Breast epithelium (tissue), 4 donors: ENCODE data around the gene UST. TPM values are rescaled to one million over a fixed set of nuclear protein-coding genes. Genes with fewer than 3 reads are reported as not detected.

Experiments used
- DNase-seq, 2 donors: peaks; one replicate each; pipeline ENCODE4 v3.0.0-alpha.2; 2019; ENCODE audit warnings: low spot score in 2 of 2
- H3K27ac ChIP-seq, 2 donors: fragments of 200-600 bp; sonication (generic) in 1 of 2; one replicate each; pipeline ENCODE4 v1.5.1; 2016 to 2019; ENCODE audit warnings: mild to moderate bottlenecking in 1 of 2
- H3K27me3 ChIP-seq, 2 donors: fragments of 200-600 bp; sonication (generic) in 1 of 2; one replicate each; pipeline versions ENCODE4 v1.5.1 to v1.6.0; 2017 to 2019; ENCODE audit warnings: control low read depth in 1 of 2, mild to moderate bottlenecking in 1 of 2
- H3K36me3 ChIP-seq: fragments of 200-600 bp; one replicate; pipeline ENCODE4 v1.5.1; 2019
- H3K4me1 ChIP-seq, 2 donors: fragments of 200-600 bp; sonication (generic); one replicate each; pipeline ENCODE4 v1.5.1; 2016 to 2019; ENCODE audit warnings: control low read depth in 1 of 2
- H3K4me3 ChIP-seq, 3 donors: fragments of 200-600 bp; sonication (generic); 1 replicate in 2 of 3; 2 replicates in 1 of 3; pipeline ENCODE4 v1.5.1; 2016 to 2019; ENCODE audit warnings: mild to moderate bottlenecking in 3 of 3, moderate library complexity in 2 of 3
- H3K9me3 ChIP-seq, 2 donors: fragments of 200-600 bp; sonication (generic) in 1 of 2; one replicate each; pipeline ENCODE4 v1.5.1; 2016 to 2019; ENCODE audit warnings: control low read depth in 1 of 2
- CTCF ChIP-seq, 3 donors: fragments of 450-650 bp; IDR thresholded peaks; one replicate each; pipeline ENCODE4 v1.5.1; 2016 to 2017; ENCODE audit warnings: antibody characterized with exemption in 3 of 3, mild to moderate bottlenecking in 3 of 3, moderate library complexity in 3 of 3
- POLR2A ChIP-seq: fragments of 450-650 bp; IDR thresholded peaks from one replicate; pipeline ENCODE4 v1.6.1; 2016; ENCODE audit warnings: antibody characterized with exemption, mild to moderate bottlenecking, moderate library complexity
- POLR2AphosphoS5 ChIP-seq, 3 donors: sonication (generic); formaldehyde crosslinking; IDR thresholded peaks; one replicate each; pipeline ENCODE4 v1.6.1; 2017; ENCODE audit warnings: antibody characterized with exemption in 3 of 3
- intact Hi-C: fragments of 100-400 bp; cut with DNase I; formaldehyde crosslinking; loops from one replicate; pipeline ENCODE4 v1.15.1; 2023; ENCODE audit warnings: low total_unique reads
- total RNA-seq, 3 donors: library from RNA; depleted of rRNA; stranded (reverse); fragments of >200 nt; gene quantifications; one replicate each; pipeline ENCODE4 v1.1.0, GENCODE V29; 2016

UST gene
- total RNA-seq, 3 donors from 2014 or later: 10.5 to 28.8 (median 13.2) TPM

- TF ChIP-seq POLR2A (no peak), CTCF (IDR thresholded peaks at IDR 0.05) (no peak), POLR2AphosphoS5 (IDR thresholded peaks at IDR 0.05) (no peak)
These were observed 89.9 kb downstream of the UST start for GRCh38 chr6:148836751-148837150.

DNA sequence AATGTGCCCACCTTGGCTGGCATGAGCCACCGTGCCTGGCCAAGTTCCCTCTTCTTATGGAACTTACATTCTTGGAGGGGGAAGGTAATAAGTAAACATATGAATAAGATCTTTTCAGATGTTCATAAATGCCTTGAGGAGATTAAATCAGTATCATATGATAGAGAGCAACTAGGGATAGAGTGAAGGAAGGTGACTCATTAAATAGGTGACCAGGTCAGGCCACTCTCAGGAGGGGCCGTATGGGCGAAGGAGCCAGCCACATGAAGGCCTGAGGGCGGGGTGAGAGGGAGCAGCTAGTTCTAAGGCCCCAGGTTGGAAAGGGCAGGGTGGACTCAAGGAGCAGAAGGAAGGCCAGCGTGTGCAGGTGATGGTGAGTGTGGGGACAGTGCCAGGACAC lies 91.1 kb downstream of the UST start:
- no peak for DNase-seq
- Histone ChIP-seq H3K27me3 (no peaks in the 10 kb centered on the region), H3K27ac (no peak overlapping the region), H3K4me3 (no peak overlapping the region), H3K4me1 (no peaks in the 10 kb centered on the region), H3K36me3 (no peaks in the 10 kb centered on the region), H3K9me3 (no peaks in the 10 kb centered on the region)
- TF ChIP-seq POLR2AphosphoS5 (IDR thresholded peaks at IDR 0.05) (no peak), POLR2A (no peak), CTCF (IDR thresholded peaks at IDR 0.05) (no peak)
- intact Hi-C loops: no loop called here

More at GRCh38 chr6:148836751-148837150, 89.9 kb downstream of the UST start:
- Histone ChIP-seq H3K9me3 (no peaks in the 10 kb centered on the region), H3K4me1 (no peaks in the 10 kb centered on the region), H3K4me3 (no peak overlapping the region), H3K36me3 (no peaks in the 10 kb centered on the region), H3K27me3 (no peaks in the 10 kb centered on the region), H3K27ac (no peak overlapping the region)
- intact Hi-C loops: no loop called here
- no peak for DNase-seq

GRCh38 chr6:148839044-148839443 lies 92.2 kb downstream of the UST start:
- Histone ChIP-seq H3K9me3 (no peaks in the 10 kb centered on the region), H3K27me3 (no peaks in the 10 kb centered on the region), H3K36me3 (no peaks in the 10 kb centered on the region), H3K4me1 (no peaks in the 10 kb centered on the region), H3K27ac (no peak overlapping the region), H3K4me3 (no peak overlapping the region)
- intact Hi-C loops: no loop called here
- TF ChIP-seq POLR2A (no peak), CTCF (IDR thresholded peaks at IDR 0.05) (no peak), POLR2AphosphoS5 (IDR thresholded peaks at IDR 0.05) (no peak)
- no peak for DNase-seq

DNA sequence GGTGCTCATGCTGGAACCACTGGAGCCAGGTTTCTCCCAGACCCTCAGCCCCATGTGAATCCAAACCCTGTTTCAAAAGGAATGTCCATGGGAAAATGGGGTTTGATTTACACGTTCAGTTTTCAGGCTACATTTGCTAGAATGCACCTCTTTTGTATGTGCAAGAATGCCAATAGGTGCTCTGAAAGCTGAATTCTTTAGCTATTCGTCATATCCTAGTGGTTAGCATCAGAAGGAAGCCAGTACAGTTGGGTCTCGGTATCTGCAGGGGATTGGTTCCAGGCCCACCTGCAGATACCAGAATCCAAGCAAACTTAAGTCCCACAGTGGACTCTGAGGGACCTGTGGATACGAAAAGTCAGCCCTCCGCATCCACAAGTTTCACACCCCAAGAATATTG lies 93.4 kb downstream of the UST start:
- TF ChIP-seq POLR2A: no peak
- TF ChIP-seq CTCF (IDR thresholded peaks at IDR 0.05): no peak
- no peak for TF ChIP-seq POLR2AphosphoS5 (IDR thresholded peaks at IDR 0.05)
- intact Hi-C loops: no loop called here
- DNase-seq: no peak

GRCh38 chr6:148842296-148843019 lies 95.6 kb downstream of the UST start:
- Histone ChIP-seq H3K9me3 (no peaks in the 10 kb centered on the region), H3K36me3 (no peaks in the 10 kb centered on the region), H3K4me1 (no peaks in the 10 kb centered on the region), H3K27me3 (no peaks in the 10 kb centered on the region), H3K4me3 (no peak overlapping the region), H3K27ac (no peak overlapping the region)
- TF ChIP-seq CTCF (IDR thresholded peaks at IDR 0.05) (no peak), POLR2AphosphoS5 (IDR thresholded peaks at IDR 0.05) (no peak), POLR2A (no peak)
- DNase-seq: no peak
- intact Hi-C loops: no loop called here

More for the DNA sequence above, 93.4 kb downstream of the UST start:
- no peak overlapping the region for H3K27ac ChIP-seq
- no peaks in the 10 kb centered on the region for H3K36me3 ChIP-seq
- H3K4me1 ChIP-seq: no peaks in the 10 kb centered on the region
- no peaks in the 10 kb centered on the region for H3K9me3 ChIP-seq
- no peaks in the 10 kb centered on the region for H3K27me3 ChIP-seq
- no peak overlapping the region for H3K4me3 ChIP-seq
